Epithelial cell of proximal tubule (primary cell): ENCODE results near the gene SFMBT2. TPM values are rescaled to one million over a fixed set of nuclear protein-coding genes. Genes with fewer than 3 reads are reported as not detected.
A peak's percentile ranks its signal among the peaks of the same experiment; 100 is the strongest.
"Not testable (repeated sequence)": the region's sequence is repeated elsewhere in the genome, so short reads cannot be mapped to it uniquely, and the experiment has no call there.

ENCODE experiments used
- DNase-seq: peaks from one replicate; pipeline ENCODE4 v3.0.0-alpha.2; 2011; ENCODE audit warnings: low read depth
- H3K4me3 ChIP-seq: 2 replicates; pipeline ENCODE4 v1.5.1; 2011; ENCODE audit warnings: low read depth, mild to moderate bottlenecking, low read length
- total RNA-seq: library from RNA; depleted of rRNA; stranded (reverse); fragments of >200 nt; gene quantifications from 2 replicates; pipeline ENCODE4 v1.2.3, GENCODE V29; 2015
- TF ChIP-seq, protein P1 (sequence below): conservative IDR thresholded peaks from 2 replicates; pipeline ENCODE4 v1.5.1; 2012; ENCODE audit warnings: low read depth, mild to moderate bottlenecking, low read length

Gene SFMBT2
- total RNA-seq, 1 donor from 2014 or later: 2.4 TPM

DNA sequence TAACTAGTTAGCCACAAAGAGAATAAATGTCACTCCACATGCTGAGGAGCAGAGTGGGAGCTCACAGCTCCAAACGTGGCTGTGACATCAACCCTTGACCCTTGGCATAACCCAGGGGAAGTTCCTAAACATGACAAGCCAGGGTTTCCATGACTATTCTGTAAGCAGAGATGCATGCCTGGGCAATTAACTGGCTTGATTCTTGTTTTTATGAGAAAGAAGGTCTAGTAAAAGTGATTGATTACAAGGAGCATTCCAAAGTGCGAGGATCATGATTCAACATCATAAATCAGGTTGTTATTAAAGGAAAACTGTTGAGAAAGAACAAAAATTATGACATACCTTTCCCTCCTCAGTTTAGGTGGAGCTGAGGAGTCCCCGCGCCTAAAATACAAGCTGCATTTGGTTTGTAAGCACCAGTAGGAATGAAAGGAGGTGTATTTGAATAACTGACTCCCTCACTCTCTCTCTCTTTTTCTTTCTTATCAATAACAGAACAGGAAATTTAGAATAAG is 108.4 kb downstream of the SFMBT2 start:
- TF ChIP-seq, protein P1, sequence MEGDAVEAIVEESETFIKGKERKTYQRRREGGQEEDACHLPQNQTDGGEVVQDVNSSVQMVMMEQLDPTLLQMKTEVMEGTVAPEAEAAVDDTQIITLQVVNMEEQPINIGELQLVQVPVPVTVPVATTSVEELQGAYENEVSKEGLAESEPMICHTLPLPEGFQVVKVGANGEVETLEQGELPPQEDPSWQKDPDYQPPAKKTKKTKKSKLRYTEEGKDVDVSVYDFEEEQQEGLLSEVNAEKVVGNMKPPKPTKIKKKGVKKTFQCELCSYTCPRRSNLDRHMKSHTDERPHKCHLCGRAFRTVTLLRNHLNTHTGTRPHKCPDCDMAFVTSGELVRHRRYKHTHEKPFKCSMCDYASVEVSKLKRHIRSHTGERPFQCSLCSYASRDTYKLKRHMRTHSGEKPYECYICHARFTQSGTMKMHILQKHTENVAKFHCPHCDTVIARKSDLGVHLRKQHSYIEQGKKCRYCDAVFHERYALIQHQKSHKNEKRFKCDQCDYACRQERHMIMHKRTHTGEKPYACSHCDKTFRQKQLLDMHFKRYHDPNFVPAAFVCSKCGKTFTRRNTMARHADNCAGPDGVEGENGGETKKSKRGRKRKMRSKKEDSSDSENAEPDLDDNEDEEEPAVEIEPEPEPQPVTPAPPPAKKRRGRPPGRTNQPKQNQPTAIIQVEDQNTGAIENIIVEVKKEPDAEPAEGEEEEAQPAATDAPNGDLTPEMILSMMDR: no peak
- no peak overlapping the region for H3K4me3 ChIP-seq
- peak; percentile 13 for DNase-seq

DNA sequence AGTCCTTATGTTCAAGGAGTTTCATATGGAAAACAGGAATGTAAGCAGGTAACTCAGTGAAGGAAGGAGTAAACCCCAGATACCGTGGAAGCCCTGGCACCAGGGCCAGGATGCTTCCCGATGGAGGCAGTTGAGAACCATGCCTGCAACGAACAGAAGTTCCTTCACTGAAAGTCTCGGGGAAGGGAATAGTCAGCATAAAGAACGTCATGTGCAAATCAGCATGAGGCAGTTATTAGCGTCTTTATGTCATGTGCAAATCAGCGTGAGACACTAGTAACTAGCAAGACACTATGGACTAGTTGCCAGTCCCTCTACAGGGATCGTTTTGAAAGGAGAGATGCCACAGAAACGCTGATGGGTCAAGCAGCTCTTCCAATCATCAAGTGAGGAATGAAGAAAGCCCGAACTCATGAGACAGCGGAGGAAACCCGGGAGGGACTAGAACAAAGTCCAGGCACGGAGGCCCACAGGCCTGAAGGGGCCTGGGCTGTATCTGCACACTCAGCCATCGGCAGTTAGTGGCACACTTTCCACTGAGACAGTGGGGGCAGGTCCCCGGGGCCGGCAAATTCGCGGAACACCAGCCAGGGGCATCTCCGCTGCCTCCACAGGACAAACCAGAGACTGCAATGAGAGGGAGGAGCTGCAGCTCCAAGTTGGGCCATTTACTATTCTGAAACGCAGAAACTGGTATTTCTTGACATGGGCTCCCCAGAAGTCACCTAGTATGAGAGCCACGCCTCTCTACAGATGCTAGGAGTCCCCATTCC is 109.6 kb downstream of the SFMBT2 start:
- H3K4me3 ChIP-seq: peak overlapping the region; percentile 24
- DNase-seq: no peak
- TF ChIP-seq, protein P1: peak; percentile 29

DNA sequence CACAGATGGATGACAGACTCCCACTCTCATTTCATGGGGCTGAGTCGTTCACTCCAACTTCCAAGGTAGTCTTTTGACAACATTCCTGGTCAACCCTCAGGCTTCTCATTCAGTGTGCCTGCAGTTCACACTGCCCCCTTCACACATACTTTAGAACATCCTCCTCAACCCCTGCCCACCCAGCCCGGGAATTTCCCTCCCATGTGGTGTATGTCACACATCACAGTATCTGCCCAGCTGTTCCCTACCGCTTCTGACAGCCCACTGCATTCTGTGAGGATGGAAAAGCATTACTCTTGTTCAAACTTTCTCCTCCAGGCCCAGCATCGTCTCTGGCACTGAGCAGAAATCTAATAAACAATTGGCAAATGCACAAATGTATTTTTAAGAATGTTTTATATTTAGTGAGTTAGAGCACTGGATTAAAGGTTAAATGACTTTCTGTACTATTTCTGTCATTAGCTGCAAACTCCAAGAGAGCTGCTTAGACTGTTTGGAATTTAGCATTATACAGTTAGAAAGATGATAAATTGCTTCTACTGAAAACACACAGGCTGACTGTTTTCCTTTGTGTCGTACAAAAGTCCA is 110.4 kb downstream of the SFMBT2 start:
- no peak overlapping the region for H3K4me3 ChIP-seq
- TF ChIP-seq, protein P1: no peak
- no peak for DNase-seq

DNA sequence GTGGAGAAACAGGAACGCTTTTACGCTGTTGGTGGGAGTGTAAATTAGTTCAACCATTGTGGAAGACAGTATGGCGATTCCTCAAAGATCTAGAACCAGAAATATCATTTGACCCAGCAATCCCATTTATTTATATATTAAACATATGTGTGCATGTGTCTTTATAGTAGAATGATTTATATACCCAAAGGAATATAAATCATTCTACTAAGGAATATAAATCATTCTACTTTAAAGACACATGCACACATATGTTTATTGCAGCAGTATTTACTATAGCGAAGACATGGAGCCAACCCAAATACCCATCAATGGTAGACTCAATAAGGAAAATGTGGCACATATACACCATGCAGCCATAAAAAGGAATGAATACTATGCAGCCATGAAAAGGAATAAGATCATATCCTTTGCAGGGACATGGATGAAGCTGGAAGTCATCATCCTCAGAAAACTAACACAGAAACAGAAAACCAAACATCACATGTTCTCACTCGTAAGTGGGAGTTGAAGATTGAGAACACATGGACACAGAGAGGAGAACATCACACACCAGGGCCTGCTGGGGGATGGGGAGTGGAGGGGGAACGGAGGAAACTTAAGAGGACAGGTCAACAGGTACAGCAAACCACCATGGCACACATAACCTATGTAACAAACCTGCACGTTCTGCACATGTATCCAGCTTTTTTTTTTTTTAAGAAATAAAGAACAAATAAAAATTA is 111.1 kb downstream of the SFMBT2 start:
- not testable (repeated sequence) for DNase-seq, H3K4me3 ChIP-seq

DNA sequence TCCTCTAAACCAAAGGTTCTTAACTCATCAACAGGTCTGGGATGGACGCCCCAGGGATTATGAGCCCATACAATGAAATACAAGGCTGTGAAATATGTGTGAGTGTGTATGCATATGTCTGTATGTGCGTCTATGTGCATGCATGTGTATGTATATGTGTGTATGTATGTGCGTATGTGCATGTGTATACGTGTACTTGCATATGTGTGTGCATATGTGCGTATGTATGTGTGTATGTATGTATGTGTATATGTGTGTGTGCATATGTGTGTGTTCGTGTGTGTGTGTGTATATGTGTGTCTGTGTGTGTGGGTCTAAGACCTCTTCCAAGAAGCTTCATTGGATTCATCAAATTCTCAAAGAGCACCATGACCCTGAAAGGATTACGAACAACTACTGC is 112.3 kb downstream of the SFMBT2 start:
- H3K4me3 ChIP-seq: no peak overlapping the region
- TF ChIP-seq, protein P1: no peak
- no peak for DNase-seq

DNA sequence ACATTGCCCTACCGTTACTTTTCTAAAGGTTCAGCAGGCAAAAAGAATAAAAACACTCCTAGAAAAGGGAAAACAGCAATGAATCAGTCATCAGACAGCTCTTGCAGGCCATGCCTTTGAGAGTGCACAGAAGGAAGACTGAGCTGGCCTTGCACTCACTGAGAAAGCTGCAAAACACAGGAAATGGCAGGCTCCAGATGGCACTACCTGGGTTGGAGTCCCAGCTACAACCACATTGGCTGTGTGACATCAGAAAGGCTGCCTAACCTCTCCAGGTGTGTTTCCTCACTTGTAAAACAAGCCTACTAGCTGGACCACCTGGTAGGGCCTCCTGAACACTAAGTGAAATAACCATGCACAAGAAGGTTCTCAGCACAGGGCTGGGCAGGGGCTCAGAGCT is 113.7 kb downstream of the SFMBT2 start:
- TF ChIP-seq, protein P1: no peak
- DNase-seq: no peak
- H3K4me3 ChIP-seq: no peak overlapping the region

DNA sequence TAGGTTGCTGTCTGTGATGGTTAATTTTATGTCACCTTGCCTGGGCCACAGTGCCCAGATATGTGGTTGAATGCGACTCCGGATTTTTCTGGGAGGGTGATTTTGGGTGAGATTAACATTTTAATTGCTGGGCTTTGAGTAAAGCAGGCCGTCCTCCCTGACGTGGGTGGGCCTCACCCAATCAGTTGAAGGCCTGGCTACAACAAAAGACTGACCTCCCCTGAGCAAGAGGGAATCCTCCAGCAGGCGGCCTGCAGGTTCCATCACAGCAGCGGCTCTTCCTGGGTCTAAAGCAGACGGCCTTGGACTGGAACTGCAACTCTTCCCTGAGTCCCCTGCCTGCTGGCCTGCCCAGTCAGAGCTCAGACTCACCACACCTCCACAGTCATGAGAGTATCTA is 114.2 kb downstream of the SFMBT2 start:
- no peak overlapping the region for H3K4me3 ChIP-seq
- no peak for DNase-seq
- TF ChIP-seq, protein P1: no peak
